HG03135 (cell line): ENCODE results near the gene CEP20.
A peak's percentile ranks its signal among the peaks of the same experiment; 100 is the strongest.
"Not testable (repeated sequence)": the region's sequence is repeated elsewhere in the genome, so short reads cannot be mapped to it uniquely, and the experiment has no call there.

ENCODE experiments used
- ATAC-seq: cut with Tn5 transposase; IDR thresholded peaks from one replicate; pipeline ENCODE4 v1.9.1; 2021; ENCODE audit warnings: mild to moderate bottlenecking, moderate library complexity; ENCODE audit not compliant: unreplicated experiment

CEP20 gene

GRCh38 chr16:15861996-15862395 lies 26.4 kb downstream of the CEP20 start:
- no peak for ATAC-seq

DNA sequence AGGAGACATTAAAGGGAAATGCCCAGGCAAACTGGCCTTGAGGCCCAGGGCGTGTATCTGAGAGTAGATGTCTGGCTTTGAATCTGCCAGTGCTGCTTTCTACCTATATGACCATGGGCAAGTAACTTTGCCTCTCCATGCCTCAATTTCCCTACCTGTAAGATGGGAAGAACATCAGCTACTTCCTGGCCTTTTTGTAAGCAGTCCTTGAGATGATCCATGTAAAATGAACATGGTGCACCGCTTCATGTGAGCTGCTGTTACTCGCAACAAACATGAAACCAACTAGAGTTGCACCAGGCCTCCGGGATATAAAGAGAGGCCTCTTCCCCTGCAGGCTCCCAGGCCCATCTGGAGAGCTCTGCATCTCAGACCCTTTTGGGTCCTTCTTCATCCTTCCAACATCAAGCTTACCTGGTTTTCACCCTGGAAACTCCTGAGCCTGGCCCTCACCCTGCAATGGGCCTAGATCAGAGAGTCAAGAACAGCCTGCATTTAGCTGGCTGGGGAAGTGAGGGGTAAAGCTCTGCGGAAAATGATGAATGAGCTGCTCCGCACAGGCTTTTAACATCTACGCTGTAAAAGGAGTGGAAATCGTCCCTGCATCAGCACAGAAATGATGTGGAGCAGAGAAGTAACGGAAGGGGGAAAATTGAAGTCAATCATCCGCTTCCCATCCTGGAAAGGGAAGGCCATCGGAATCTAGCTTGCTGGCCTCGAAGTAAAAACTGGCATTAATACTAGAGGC lies 29.3 kb downstream of the CEP20 start:
- no peak for ATAC-seq

DNA sequence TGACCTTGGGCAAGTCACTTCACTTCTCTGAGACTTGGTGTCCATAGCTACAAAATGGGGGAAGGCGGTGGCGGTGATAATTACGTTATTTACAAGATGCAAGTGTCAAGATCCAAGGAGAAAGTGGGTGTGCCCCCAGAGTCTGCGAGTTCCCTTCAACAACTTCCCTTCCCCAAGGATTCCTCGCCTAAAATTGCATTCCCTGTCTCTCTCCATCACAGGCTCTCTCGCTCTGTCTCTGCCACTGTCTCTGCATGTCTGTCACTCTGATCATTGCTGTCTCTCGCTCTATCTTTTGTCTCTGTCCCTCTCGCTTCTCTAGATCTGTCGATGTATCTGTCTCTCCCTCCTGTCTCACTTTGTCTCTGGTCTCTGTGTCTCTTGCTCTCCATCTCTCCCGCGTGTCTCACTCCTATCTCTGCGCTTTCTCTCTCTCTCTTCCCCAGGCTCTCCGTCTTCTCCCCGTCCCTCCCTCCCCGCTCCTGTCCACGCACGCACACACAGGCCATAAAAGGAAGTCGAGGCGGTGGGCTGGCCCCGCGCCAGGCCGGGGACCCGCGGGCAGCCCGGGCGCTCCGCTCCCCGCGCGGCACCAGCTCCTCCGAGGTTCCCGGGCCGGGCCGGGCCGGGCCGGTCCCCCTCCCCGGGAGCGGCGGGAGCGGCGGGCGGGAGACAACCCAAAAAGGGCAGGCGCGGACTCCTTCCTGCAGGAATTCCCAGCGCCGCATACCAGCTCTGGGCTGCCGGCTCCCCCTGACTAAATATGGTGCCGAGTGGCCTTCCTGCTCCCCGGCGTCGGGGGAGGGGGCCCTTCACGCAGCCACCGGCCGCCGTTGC lies 30.5 kb downstream of the CEP20 start:
- ATAC-seq = no peak

DNA sequence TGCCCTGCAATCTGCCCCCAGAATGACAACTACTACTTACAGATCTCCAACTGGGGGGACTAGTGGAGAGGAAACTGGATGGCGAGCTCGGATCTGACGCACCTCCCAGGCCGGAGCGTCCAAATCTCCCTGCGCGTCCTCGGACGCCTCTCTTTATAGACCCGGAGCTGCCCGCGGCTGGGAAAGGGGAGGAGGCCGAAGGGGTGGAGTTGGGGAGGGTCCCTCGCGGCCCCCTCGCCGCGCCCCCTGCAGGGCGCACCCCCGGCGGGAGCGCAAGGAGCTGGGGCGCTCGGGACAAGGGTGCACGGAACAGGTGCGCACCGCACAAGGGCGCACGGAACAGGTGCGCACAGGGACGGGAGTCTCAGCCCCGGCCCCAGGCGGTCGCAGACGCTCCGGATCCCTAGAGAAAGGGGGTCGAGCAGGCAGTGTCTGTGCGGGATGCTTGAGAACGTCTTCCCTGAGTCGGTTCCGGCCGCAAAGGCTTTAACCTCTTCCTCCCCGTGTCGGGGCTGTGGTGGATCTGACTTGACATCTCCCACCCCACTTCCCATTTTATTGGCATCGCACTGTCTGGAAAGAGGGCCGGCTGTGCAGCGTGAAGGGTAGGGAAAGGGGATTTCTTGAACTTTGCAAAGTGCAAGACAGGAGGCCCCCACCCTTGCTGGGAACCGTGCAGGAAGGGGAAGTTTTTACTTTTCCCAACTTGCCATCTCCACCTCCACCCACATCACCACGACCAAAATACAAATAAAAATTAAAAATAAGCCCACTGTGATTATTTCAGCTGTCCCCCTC lies 31.3 kb downstream of the CEP20 start, which contains the start of gene MYH11:
TSS of gene MYH11 (minus strand) at position 128 of the 798 bp plus-strand sequence. CDS start 18,776 bp downstream, outside the sequence.
- ATAC-seq = no peak

DNA sequence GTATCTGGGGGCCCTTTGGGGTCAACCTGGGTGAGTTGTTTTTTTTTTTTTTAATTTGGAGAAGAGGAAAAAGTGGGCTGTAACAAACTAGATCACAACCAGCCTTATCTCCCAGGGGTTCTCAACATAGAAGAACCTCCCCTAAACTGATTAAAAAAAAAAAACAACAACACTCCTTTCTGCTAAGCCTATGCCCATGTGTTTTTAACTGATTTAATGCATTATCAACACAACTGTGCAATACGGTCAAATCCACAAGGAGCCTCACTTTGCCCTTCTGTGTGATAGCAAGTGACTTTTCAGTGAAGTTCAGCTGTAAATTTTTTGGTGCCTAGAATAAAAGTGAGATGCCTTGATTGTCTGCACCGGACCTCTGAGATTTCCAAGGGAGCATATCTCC lies 32.2 kb downstream of the CEP20 start:
- ATAC-seq = no peak

DNA sequence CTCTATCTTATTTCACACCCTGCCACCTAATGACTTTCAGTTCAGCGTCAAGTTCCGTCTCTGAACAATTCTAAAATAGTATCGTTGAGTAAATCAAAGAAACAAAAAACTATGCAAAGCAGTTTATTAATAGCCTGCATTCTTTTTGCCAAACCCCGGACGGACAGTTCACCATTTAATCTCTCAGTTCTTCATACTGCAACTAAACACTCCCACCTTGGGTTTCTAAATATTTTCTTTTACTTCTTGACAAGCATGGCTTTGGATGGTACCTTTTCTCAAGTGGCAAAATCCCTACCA lies 32.7 kb downstream of the CEP20 start:
- ATAC-seq = peak; percentile 57

- ATAC-seq = peak; percentile 19
Observed at GRCh38 chr16:15854906-15855703, 33.3 kb downstream of the CEP20 start.

- ATAC-seq = no peak
Observed at GRCh38 chr16:15854061-15854460, 34.3 kb downstream of the CEP20 start.

- no peak for ATAC-seq
Observed at GRCh38 chr16:15853021-15853420, 35.4 kb downstream of the CEP20 start.

- not testable (repeated sequence) for ATAC-seq
Observed at GRCh38 chr16:15850555-15850954, 37.8 kb downstream of the CEP20 start.

DNA sequence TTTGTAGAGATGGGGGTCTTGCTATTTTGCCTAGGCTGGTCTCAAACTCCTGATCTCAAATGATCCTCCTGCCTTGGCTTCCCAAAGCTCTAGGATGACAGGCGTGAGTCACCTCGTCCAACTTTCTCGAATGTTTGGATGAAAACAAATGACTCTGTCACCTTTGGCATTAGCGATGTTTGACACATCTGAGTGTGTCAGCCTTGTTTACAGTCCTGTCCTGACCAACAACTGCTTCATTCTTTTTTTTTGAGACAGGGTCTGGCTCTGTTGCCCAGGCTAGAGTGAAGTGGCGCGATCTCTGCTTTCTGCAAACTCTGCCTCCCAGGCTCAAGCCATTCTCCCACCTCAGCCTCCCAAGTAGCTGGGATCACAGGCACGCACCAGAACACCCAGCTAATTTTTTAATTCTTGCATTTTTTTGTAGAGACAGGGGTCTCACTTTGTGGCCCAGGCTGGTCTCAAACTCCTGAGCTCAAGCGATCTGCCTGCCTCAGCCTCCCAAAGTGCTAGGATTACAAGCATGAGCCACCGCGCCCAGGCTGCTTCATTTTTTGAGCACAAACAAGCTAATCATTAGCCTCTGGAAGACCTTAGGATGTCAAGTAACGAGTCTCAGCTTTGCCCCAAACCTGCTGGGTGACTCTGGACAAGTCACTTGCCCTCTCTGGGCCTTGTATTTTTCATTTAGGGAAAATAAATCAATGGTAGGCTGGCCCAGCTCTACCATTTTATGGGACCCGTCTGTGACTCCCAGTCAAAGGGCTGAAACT lies 39.0 kb downstream of the CEP20 start:
- no peak for ATAC-seq

DNA sequence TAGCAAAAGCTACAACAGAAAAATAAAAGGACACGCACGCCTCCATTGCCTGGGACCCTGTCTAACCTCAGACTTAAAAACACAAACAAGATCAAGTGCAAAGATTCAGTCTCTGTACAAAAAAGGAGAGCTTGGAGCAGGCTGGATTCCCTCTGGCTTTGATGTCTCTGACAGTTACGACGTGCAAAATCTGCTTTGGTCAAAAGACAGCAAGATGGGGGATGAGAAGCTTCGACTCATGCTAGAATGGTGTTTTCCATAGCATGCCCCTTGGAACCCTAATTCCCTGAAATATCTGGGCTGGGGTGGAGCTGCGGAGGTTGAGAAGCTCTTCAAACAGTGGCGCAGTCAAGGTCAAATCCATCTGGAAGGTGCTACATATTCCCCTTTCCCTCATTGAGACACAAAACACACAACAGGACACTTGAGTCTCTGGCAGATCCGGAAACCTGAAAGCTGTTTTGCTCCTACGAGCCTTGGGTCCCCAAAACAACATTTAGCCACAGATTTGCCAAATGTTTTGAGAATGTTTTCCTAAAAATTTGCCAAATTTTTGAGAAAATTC lies 40.7 kb downstream of the CEP20 start:
- ATAC-seq = no peak

- no peak for ATAC-seq
Observed at GRCh38 chr16:15846510-15846909, 41.9 kb downstream of the CEP20 start.

- no peak for ATAC-seq
Observed at GRCh38 chr16:15843635-15844279, 44.6 kb downstream of the CEP20 start.

DNA sequence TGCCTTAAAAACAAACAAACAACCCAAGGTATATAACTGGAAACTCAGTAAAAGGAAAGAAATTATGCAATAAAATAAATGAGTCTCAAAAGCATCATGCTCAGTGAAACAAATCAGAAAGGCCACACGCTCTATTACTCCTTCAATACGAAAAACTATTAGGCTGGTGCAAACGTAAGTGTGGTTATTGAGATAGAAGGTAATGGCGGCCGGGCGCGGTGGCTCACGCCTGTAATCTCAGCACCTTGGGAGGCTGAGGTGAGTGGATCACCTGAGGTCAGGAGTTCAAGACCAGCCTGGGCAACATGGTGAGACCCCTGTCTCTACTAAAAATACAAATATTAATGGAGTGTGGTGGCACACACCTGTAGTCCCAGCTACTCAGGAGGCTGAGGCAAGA lies 49.2 kb downstream of the CEP20 start:
- ATAC-seq = not testable (repeated sequence)

GRCh38 chr16:15837761-15838160 lies 50.6 kb downstream of the CEP20 start:
- ATAC-seq = no peak

DNA sequence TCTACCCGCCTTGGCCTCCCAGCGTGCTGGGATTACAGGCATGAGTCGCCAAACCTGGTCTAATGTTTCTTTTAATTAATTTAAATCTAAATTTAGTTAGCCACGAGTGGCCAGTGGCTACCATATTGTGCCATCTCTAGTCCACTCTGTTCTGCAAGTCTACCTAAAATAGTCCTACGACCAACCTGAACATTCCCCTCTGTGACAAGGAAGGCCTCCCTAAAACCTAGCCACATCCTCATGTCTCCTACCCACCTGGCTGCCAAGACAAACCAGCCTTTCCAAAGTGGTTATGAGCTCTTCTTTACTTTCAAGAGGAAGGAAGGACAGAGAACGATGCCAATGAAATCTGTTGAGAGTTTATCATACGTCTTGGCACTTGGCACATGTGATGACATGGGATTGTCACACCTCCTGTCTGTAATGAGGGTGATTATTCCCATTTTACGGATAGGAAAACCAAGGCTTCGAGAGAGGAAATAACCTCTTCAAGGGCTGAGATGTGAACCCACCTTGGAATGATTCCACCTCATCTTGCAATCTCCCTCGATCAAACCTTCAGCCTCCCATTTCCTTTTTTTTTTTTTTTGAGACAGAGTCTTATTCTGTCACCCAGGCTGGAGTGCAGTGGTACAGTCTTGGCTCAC lies 51.3 kb downstream of the CEP20 start:
- ATAC-seq = no peak

GRCh38 chr16:15836074-15836473 lies 52.3 kb downstream of the CEP20 start:
- no peak for ATAC-seq
